HG02970 (cell line): ENCODE results near the gene SUPT3H.
A peak's percentile ranks its signal among the peaks of the same experiment; 100 is the strongest.

ENCODE experiments used
- ATAC-seq: cut with Tn5 transposase; IDR thresholded peaks from one replicate; pipeline ENCODE4 v1.9.1; 2021; ENCODE audit warnings: mild to moderate bottlenecking, moderate library complexity, moderate number of reproducible peaks; ENCODE audit not compliant: unreplicated experiment, low FRiP score

Gene SUPT3H

GRCh38 chr6:45026003-45026516 lies 351.7 kb downstream of the SUPT3H start:
- ATAC-seq, result no peak

- no peak for ATAC-seq
These were observed 353.1 kb downstream of the SUPT3H start for GRCh38 chr6:45024610-45025009.

- ATAC-seq, result no peak
These were observed 356.1 kb downstream of the SUPT3H start for GRCh38 chr6:45021676-45022075.

- no peak for ATAC-seq
These were observed 365.0 kb downstream of the SUPT3H start for GRCh38 chr6:45012687-45013086.

- no peak for ATAC-seq
These were observed 368.2 kb downstream of the SUPT3H start for GRCh38 chr6:45009576-45009975.

GRCh38 chr6:45006893-45007292 lies 370.8 kb downstream of the SUPT3H start:
- no peak for ATAC-seq

GRCh38 chr6:45003961-45004360 lies 373.8 kb downstream of the SUPT3H start:
- no peak for ATAC-seq

- no peak for ATAC-seq
These were observed 374.3 kb downstream of the SUPT3H start for GRCh38 chr6:45003387-45003786.

- ATAC-seq, result no peak
These were observed 375.2 kb downstream of the SUPT3H start for GRCh38 chr6:45002390-45003105.

GRCh38 chr6:45001663-45002062 lies 376.1 kb downstream of the SUPT3H start:
- ATAC-seq, result peak; percentile 98

GRCh38 chr6:45000833-45001232 lies 376.9 kb downstream of the SUPT3H start:
- no peak for ATAC-seq

- no peak for ATAC-seq
These were observed 378.7 kb downstream of the SUPT3H start for GRCh38 chr6:44999066-44999465.

GRCh38 chr6:44995486-44996132 lies 382.1 kb downstream of the SUPT3H start:
- ATAC-seq, result no peak

- no peak for ATAC-seq
These were observed 388.3 kb downstream of the SUPT3H start for GRCh38 chr6:44989391-44989790.

- no peak for ATAC-seq
These were observed 392.7 kb downstream of the SUPT3H start for GRCh38 chr6:44985006-44985405.

- ATAC-seq, result no peak
These were observed 394.0 kb downstream of the SUPT3H start for GRCh38 chr6:44983467-44984365.

- ATAC-seq, result no peak
These were observed 396.9 kb downstream of the SUPT3H start for GRCh38 chr6:44980841-44981240.

- ATAC-seq, result no peak
These were observed 400.8 kb downstream of the SUPT3H start for GRCh38 chr6:44976677-44977641.

- ATAC-seq, result no peak
These were observed 403.2 kb downstream of the SUPT3H start for GRCh38 chr6:44974511-44974910.

GRCh38 chr6:44972709-44973108 lies 405.0 kb downstream of the SUPT3H start:
- no peak for ATAC-seq
